Activated T-cell treated with anti-CD3 and anti-CD28 coated beads for 1 hour (primary cell): ENCODE measurements around the gene CACNA2D3.
"Not testable (repeated sequence)": the region's sequence is repeated elsewhere in the genome, so short reads cannot be mapped to it uniquely, and the experiment has no call there.

Experiments used
- DNase-seq: peaks from one replicate; pipeline ENCODE4 v3.0.0-alpha.2; 2020; ENCODE audit warnings: low read depth

Gene CACNA2D3

DNA sequence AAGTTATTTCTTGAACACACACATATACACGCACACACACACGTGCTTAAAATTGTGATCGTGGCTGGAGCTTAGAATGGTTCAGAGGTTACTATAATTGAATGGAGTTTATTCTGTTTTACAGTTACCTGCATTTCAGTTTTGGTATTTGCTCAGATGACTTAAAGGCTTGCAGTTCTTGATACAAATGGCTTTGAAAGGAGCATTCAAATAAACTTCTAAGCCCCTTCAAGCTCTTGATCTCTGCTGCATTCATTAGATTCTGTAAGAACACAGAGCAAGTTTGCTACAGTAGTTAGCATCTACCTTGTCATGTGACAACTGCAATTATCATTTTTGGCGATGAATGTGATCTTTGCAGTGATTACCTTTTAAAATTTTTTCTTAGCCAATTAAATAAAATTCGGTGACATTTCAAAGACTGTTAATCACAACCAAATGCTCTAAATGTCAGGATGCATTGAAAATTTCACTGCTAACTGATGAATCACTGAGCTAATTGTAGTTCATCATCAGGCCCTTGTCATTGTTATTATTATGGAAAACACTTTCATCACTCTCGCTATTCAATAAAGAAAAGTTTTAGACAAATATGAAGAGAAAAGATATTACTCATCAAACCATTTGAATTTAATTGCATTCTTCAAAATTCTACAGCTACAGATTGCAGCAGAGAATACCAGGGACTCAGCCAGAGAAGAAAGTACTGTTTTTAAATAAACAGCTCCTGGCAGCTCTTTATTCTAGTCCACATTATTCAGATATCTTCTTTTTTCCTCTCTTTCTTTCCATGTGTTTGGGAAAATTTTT, 509.4 kb downstream of the CACNA2D3 start:
- DNase-seq = no peak

DNA sequence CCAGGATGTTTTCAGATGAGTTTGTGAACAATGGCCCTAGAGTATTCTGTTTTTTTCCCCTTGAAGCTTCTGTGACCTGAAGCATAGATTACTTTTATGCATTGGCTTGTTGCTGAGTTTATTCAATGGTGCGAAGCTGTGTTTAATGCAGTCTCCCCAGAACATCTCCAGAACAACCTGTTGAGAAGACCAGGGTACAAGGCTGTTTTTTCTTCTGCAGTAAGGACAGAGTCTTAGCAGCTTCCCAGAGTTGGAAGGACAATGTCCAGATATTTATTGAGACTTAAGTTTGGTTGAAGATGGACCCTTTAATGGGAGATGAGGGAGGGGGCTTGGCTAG, 509.9 kb downstream of the CACNA2D3 start:
- no peak for DNase-seq

DNA sequence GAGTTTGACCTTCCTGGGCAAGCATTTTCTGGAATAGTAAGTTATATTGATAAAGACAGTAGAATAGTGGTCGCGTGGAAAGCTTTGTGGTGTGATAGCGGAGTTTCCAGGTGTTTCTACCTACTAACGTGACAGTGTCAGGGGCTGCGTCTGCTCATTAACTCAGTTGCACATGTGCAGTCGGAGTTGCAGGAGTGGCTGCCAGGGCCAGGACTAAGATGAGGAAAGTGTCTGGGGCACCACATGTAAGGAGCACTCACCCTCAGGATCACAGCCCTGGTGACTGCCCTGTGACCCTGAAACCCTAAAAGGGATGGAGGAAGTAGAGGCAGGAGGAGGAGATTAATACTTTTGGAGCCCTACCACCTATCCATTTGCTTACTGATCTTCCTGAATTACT, 510.5 kb downstream of the CACNA2D3 start:
- no peak for DNase-seq

DNA sequence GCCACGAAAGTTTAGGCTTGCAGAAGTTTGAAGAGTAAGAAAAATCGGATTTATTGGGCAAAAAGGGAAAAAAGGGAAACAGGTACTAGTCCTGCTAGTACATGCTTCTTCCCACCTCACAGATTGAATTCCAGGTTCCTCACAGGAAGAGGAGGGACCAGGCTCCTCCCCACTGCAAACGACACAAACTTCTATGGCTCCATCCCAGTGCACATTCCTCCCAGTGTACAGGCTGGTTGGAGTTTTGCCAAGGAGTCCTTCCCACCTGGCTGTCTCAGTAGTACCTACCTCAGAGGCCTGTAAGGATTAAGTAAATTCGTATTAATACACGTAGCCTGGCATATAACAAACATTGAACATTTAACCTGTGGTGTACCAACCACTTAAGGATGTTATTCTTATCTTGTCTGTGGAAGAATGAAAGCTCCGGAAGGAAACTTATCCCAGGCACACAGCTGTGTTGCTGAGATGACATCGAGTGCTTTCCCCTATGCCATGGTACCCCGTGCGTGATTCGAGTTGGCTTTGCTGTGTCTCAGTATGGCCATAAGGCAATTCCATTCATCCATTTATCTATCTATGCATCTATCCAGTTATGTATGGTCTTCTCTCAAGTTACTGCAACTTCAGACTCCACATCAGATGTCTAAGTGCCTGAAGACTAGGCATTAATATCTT, 511.2 kb downstream of the CACNA2D3 start:
- no peak for DNase-seq

DNA sequence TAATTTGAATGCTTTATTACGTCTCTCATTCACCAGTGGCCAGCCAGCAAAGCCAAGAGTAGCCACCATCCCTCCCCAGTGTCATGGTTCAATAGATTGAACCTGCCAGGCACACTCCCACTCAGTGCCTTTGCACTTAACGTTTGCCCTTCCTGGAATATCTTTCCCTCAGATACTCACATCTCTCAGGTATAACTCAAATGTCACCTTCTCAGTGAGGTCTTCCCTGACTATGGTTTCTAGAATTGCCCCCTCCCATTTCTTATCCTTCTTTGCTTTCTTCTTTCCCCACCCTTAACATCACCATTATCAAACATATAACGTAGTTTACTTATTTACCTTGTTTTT, 511.7 kb downstream of the CACNA2D3 start:
- no peak for DNase-seq

DNA sequence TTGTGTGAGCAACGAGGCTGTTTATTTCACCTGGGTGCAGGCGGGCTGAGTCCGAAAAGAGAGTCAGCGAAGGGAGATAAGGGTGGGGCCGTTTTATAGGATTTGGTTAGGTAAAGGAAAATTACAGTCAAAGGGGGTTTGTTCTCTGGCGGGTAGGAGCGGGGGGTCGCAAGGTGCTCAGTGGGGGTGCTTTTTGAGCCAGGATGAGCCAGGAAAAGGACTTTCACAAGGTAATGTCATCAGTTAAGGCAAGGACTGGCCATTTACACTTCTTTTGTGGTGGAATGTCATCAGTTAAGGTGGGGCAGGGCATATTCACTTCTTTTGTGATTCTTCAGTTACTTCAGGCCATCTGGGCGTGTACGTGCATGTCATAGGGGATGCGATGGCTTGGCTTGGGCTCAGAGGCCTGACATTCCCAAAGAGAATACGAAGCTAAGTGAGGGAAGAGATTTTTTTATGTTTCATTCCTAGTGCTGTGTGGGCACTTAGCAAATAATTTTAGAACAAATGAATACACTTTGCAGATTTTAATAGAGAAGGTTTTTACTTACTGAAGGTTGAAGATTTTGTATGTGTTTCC, 517.5 kb downstream of the CACNA2D3 start:
- not testable (repeated sequence) for DNase-seq

DNA sequence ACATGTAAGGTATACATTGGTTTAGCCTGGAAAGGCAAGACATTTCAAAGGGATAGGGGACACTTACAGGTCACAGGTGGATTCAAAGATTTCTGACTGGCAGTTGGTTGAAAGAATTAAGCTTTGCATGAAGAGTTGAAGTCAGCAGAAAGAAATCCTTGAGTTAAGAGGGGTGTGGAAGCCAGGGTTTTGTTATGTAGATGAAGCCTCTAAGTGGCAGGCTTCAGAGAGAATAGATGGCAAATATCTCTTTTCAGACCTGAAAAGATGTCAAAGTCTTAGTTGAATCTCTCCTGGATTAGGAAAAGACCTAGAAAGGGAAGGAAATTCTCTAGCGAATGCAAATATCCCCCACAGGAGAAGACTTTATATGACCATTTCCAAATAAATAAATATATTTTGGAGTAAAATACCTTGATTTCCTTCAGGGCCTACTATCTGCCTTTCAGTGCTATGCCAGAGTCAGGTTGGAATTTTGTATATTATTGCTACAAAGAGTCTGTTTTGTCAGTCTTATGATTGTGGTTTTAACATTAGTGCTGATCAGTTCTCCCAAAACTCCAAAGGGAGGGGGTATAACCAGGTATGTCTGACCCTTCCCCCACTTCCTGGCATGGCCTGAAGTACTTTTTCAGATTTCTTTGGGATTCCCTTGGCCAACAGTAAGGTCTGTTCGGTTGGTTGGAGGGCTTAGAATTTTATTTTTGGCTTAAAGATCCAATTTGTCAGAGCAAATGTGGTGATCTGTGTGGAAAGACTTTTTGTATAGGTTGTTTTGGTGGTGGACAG, 519.1 kb downstream of the CACNA2D3 start:
- no peak for DNase-seq

DNA sequence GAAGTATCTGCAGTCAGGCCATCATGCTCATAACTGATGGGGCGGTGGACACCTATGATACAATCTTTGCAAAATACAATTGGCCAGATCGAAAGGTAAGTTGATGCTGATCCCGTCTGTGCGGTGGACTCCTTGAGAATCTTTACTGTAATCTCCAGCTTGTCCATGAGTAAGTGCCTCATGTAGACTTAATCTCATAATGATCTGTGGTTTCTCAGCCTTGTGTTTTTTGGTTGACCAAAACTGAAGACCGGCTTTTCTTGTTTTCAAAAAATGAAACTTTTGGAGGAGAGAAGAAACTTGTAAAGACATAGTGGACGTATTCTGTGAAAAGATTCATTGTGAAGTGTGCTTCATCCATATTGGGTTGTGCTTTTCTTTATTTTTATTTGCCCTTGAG, 519.8 kb downstream of the CACNA2D3 start:
- no peak for DNase-seq

DNA sequence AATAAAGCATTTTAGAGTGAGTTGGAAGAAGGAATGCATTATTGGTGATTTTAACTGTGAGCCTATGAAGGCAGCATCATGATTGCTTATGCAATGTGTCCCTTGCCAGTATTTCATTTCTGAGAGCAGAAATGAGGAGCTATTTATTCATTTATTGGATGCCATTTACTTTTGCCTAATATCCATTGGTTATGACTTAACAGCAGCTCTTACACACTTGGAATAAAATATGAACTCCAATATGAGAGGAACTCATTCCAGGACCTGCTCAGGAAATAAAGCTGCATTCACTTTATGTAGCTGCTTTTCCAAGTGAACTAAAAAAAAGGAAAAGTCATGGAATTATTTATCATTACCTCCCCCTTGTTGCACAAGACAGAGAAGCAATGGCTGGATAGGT, 525.4 kb downstream of the CACNA2D3 start:
- no peak for DNase-seq

DNA sequence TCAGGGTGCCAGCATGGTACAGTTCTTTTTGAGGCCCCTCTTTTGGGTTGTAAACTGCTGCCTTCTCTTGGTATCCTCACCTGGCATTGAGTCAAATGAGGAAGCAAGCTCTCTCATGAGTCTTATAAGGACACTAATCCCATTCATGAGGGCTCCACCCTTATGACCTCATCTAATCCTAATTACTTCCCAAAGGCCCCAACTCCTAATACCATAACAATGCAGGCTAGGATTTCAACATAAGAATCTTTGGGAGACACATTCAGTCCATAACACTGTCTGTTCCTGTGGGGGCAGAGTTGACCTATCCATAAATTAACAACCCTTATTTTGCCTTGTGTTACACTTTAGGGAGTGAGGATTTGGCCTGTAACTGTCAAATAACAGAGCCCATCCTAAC, 527.2 kb downstream of the CACNA2D3 start:
- DNase-seq = no peak

DNA sequence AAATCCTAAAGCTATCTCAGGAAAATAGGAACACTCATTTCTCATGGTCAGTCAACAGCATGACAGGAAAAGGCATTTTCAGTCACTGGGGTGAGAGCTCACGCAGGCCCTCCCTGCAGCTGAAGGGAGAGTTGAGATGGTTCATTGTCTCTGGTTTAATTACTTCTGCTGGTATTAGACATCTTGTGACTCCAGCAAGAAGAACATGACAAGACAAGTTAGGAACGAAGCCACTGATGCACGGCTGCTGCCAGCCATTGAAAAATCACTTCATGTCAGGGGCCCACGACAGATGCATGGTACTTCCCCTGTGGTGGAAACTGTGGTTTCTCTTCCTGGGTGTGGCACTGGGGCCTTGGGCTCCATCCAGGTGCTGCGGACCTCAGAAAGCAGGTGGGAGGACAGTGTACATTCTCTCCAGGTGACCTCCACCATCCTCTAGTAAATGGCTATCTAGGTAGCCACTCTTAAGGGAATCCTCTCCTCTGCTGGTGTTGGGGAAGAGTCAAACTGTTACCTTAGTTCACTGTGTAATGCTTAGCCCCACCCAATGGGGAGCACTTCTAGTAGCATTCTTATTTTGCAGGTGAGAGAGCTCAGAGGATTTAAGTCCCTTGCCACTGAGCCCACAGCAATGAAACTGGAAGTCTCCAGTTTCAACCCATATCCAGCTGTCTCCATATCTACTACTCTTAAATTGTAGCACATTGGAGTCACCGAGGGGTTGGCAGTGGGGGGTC, 531.3 kb downstream of the CACNA2D3 start:
- DNase-seq = no peak

DNA sequence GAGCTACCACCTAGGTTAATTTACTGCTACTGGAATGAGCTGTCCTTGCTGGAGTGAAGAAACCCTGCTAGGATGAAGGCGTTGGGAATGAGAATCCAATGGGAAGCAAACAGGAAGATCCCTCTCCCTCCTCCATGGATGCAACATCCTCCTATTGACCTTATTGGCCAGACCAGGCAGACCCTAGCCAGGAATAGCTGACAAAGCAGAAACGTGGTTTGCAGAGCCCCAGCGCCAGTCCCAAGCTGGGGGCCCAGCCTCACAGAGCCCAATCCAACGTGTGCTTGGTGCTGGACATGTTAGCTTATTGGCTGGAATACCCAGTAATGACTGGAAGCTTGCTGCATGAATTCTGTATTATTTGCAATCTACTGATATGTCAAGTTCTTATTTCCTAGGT, 532.4 kb downstream of the CACNA2D3 start:
- DNase-seq = no peak

DNA sequence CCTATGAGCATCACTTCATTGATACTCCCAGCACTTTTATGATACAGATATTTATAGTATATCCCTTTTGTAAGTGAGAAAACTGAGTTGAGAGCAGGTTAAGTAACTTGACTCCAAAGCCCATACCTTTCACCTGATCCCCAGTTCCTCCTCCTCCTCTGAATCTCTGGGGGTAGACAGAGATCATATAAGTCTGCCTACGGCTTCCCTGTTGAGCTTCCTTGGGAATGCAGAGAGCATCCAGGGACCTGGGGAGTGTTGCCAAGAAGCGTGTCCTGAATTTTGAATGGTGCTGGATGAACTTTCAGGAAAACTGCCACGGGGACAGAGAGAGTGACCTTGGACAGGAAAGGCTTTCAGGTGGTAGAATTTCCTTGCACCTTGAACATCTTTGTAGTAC, 537.0 kb downstream of the CACNA2D3 start:
- no peak for DNase-seq

DNA sequence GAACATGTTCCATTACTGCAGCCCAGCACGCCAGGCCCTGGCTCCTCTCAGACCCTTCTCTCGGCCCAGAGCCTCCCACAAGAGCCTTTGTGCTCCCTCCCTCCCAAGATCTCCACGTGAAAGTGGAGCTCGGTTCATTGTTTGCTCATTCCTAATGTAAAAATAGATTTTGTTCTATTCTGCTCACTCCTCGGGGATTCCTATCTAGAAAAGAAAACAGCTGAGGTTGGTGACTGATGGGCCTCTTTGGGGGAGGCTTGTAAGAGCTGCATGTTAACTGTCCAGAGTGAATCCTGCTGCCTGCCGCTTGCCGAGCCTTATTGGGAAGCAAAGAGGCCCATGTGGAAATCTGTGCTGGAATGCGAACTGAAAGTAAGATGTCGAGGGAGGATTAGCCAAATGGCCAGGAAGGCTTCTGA, 538.4 kb downstream of the CACNA2D3 start:
- DNase-seq = no peak

DNA sequence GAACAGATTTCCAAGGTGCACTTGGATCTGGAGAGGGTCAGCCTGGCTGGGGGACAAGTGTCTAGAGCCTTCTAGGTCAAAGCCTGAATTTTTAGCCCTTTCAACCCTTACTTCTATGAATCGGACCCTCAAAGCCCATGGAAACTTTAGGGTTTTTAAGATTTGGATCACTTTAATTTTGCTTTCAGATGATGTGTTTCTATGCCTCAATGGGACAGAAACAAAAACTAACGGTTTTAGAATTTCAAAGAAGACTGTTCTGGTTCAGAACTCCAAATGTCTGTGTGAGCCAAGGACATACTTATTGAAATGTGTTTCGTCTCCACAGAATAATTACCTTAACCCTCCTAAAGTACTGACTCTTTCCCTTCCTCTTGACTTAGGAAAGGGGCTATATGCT, 538.8 kb downstream of the CACNA2D3 start:
- no peak for DNase-seq

DNA sequence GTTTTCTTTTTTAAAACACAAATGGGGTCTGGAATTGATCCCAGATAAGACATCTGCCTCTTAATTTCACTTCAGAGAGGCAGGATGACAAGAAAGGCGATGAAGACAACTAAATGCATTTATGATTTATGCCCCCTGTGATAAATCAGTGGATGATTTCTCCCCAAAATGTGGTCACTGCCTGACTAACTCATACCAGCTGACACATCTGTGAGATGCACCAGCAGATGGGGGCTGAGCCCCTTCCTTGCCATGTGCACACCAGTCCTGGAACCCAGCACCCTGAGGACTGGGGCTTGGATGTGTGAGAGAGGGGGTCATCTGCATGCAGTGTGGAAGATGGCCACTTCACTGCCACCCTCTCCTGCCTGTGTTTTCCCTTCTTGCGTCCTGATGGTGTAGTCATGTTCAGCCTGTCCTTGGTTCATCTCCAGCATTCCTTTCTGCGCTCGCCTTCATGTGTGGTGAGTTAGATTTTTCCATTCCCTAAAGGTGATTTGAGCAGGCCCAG, 541.2 kb downstream of the CACNA2D3 start:
- no peak for DNase-seq

DNA sequence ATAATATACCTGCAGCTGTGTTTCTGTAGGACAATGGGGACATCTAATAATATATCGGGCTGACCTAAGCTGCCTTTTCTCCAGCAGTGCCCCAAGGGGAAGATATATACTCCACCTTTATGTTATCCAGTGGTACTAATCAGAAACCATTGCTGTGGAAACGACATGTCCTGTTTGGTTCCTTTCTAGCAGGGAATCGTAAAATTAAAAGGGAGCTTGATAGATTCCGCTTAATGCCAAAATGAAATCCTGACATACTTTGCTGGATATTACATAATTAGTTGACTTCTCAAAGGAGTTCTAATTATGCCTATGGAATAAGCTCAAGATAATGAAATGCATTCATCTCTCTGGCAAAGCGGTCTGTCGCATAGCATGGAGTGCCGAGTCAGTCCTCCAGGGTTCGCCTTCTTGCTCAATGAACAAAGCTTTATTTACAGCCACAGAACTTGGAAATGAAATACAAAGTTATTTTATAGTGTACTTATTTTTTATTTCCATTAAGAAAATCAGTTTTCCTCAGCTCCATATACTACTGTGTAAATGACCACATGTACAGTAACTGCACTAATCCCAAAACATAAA, 542.8 kb downstream of the CACNA2D3 start:
- no peak for DNase-seq

DNA sequence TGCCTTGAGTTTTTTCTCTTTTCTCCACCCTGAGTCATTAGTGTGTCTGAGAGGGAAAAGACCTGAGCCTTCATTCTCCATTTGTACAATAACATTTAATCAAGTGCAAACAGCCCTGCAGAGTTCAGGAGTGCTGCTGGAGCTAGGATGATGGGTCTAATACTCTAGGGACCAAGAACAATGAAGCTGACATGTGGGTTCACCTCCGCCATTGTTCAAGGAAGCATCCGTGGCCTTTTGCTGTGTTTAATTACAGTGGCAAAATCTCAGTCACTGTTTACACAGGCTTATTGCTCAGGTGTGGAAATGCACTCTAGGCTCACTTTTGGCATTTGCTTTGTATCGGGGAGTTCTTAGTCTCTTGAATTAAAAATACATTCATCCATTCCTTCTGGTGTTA, 545.9 kb downstream of the CACNA2D3 start:
- DNase-seq = no peak

DNA sequence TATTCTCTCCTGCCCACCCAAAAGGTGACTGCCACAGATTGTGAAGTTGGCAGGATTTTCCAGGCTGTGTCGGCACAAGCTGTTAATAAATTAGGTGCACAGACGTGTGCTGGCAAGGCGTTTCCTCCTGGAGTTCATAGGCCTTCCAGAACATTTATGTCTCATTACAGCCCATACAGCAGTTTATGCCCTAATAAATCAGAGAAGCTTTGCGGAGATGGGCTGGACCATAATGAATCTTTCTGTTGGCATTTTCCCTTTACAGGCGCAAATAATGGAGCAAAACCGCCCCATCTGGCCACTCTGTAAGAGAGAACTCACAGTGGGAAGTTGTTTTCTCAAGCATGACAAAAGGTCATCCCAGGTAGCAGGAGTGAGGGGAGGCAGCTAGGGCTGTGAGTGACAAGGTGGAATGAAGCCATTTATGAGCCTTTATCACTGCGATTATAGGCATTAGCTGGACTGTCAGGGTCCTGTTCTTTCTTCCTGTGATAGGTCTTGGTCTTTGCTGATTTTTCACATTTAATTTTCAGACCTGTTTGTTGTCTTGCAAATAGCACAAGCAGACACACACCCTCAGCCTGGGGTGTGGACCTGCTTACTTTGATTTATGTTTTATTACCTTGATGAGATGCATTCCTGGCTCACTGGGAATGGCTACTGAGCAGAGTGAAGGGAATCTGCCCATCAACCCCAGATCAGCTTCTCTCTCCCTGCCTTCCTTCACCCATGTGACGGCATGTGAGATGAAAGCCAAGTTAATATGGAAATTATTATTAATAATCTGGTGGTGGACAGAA, 548.0 kb downstream of the CACNA2D3 start:
- DNase-seq = no peak

DNA sequence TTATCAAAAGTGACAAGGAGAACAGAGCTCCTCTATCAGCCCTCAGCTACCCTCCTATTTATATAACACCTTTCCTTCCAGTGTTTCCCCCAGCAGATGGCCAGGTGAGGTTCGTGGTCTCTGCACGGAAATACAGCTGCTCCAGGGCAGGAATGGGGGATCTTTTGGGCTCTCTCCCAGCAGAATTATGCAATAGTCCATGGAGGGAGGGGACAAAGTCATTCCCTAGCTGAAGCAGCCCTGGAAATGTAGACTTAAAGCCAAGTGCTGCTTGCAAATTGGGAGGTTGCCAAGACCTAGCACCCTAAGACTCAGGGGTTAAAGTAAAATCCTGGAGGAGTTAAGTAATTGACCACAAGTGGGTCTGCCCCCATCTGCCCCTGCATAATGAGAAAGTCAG, 549.2 kb downstream of the CACNA2D3 start:
- DNase-seq = no peak

DNA sequence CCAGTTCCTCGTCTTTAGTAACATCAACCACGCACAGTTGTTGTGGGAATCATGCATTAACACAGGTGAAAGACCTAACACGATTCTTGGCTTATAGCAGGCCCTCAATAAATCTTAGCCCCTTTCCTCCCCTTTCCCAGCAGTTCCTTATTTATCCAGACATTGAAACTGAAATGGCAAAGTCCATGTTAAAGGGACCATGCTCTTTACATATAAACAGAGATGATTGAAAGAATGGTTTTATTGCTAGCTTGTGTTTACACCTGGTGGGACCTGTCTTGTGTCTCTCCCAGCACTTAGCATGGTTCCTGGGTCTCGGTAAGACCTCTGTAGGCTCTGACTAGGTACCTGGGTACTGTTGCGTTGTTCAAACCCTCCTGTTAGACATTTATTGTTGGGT, 553.7 kb downstream of the CACNA2D3 start:
- DNase-seq = no peak
